Omental fat pad (tissue), 4 donors: Measurements from ENCODE around the gene DXO. TPM values are rescaled to one million over a fixed set of nuclear protein-coding genes. Genes with fewer than 3 reads are reported as not detected.
"Not testable (repeated sequence)": the region's sequence is repeated elsewhere in the genome, so short reads cannot be mapped to it uniquely, and the experiment has no call there.

Experiments used
- ATAC-seq: fragments of 150-250 bp; one replicate; pipeline ENCODE4 v1.9.1; 2016; ENCODE audit warnings: mild to moderate bottlenecking, moderate library complexity; ENCODE audit not compliant: low FRiP score
- DNase-seq: peaks from one replicate; pipeline ENCODE4 v3.0.0-alpha.2; 2019; ENCODE audit warnings: low spot score
- CTCF ChIP-seq, 3 donors: fragments of 450-650 bp; IDR thresholded peaks; one replicate each; pipeline ENCODE4 v1.5.1; 2016 to 2017; ENCODE audit warnings: antibody characterized with exemption in 3 of 3, mild to moderate bottlenecking in 3 of 3, moderate library complexity in 2 of 3
- total RNA-seq, 4 donors: library from RNA; depleted of rRNA; stranded (reverse); fragments of >200 nt; gene quantifications; one replicate each; pipeline ENCODE4 v1.1.0, GENCODE V29; 2016

Gene DXO
- 10 to 100 TPM; 15.6 to 19.9 (median 18.4) TPM for total RNA-seq

GRCh38 chr6:31971993-31972708 is at the start of gene DXO:
Gene DXO (minus strand): TSS chr6:31972138. CDS start chr6:31971675, 463 bp downstream.
- DNase-seq, result peak; percentile 89
- TF ChIP-seq CTCF (IDR thresholded peaks at IDR 0.05), result no peak
- ATAC-seq, result peak; percentile 86

GRCh38 chr6:32014547-32014946 is 42.6 kb upstream of the DXO start, which contains the start of gene C4B:
Gene C4B (plus strand): TSS chr6:32014795. CDS start chr6:32014846, 51 bp downstream.
- ATAC-seq, result peak; percentile 38
- DNase-seq, result not testable (repeated sequence)

GRCh38 chr6:32013738-32014137 is 41.8 kb upstream of the DXO start:
- DNase-seq, ATAC-seq: not testable (repeated sequence)

- peak; percentile 38 for ATAC-seq
Observed at GRCh38 chr6:32012941-32013617, 41.1 kb upstream of the DXO start.

GRCh38 chr6:32010856-32011530 is 39.1 kb upstream of the DXO start:
- not testable (repeated sequence) for ATAC-seq, DNase-seq

More at GRCh38 chr6:32012941-32013617, 41.1 kb upstream of the DXO start:
- DNase-seq, result peak; percentile 22

- ATAC-seq, DNase-seq: not testable (repeated sequence)
Observed at GRCh38 chr6:32009537-32009936, 37.6 kb upstream of the DXO start.

GRCh38 chr6:32008616-32009015 is 36.7 kb upstream of the DXO start:
- ATAC-seq, DNase-seq: not testable (repeated sequence)

GRCh38 chr6:32008037-32008436 is 36.1 kb upstream of the DXO start:
- DNase-seq, ATAC-seq: not testable (repeated sequence)

- ATAC-seq, DNase-seq: not testable (repeated sequence)
Observed at GRCh38 chr6:32007086-32007485, 35.1 kb upstream of the DXO start.

- not testable (repeated sequence) for ATAC-seq
Observed at GRCh38 chr6:32005991-32006529, 34.1 kb upstream of the DXO start.

GRCh38 chr6:32005538-32005880 is 33.6 kb upstream of the DXO start:
- not testable (repeated sequence) for ATAC-seq, DNase-seq

More at GRCh38 chr6:32005991-32006529, 34.1 kb upstream of the DXO start:
- not testable (repeated sequence) for DNase-seq

GRCh38 chr6:32004864-32005537 is 33.1 kb upstream of the DXO start:
- DNase-seq, ATAC-seq: not testable (repeated sequence)

GRCh38 chr6:32004393-32004792 is 32.5 kb upstream of the DXO start:
- not testable (repeated sequence) for ATAC-seq, DNase-seq

- ATAC-seq, result peak; percentile 55
Observed at GRCh38 chr6:32003301-32003700, 31.4 kb upstream of the DXO start.

GRCh38 chr6:32002546-32003268 is 30.8 kb upstream of the DXO start:
- ATAC-seq, result peak; percentile 71
- not testable (repeated sequence) for DNase-seq

More at GRCh38 chr6:32003301-32003700, 31.4 kb upstream of the DXO start:
- DNase-seq, result not testable (repeated sequence)

GRCh38 chr6:31996385-31996784 is 24.4 kb upstream of the DXO start:
- ATAC-seq, DNase-seq: not testable (repeated sequence)

- ATAC-seq, DNase-seq: not testable (repeated sequence)
Observed at GRCh38 chr6:31994421-31994820, 22.5 kb upstream of the DXO start.
